Keratinocyte (primary cell): ENCODE data around the gene TTLL5. TPM values are rescaled to one million over a fixed set of nuclear protein-coding genes. Genes with fewer than 3 reads are reported as not detected.

Experiments used
- DNase-seq: peaks from one replicate; pipeline ENCODE4 v3.0.0-alpha.2; 2011; ENCODE audit warnings: low read depth, missing footprints, low spot score
- FAIRE-seq: peaks from 2 replicates; lab custom pipeline; 2011; peaks lifted over from hg19 to GRCh38; lab: Jason Lieb, UNC
- H2AFZ ChIP-seq: 2 replicates; pipeline ENCODE4 v1.6.0; 2012; ENCODE audit warnings: low read length, control low read depth, inconsistent platforms; ENCODE audit not compliant: control insufficient read depth
- H3K27ac ChIP-seq: 2 replicates; pipeline ENCODE4 v1.5.1; 2011; ENCODE audit warnings: low read length; ENCODE audit not compliant: control insufficient read depth, insufficient read depth
- H3K27me3 ChIP-seq: 3 replicates; pipeline ENCODE4 v1.6.0; 2011; ENCODE audit warnings: low read length; ENCODE audit not compliant: control insufficient read depth, insufficient read depth; ENCODE audit errors: extremely low read depth
- H3K36me3 ChIP-seq, 2 experiments: 2 replicates in 1 of 2; 3 replicates in 1 of 2; pipeline ENCODE4 v1.5.1; 2011; ENCODE audit warnings: low read length in 2 of 2, mild to moderate bottlenecking in 1 of 2; ENCODE audit not compliant: control insufficient read depth in 2 of 2, insufficient read depth in 2 of 2; ENCODE audit errors: extremely low read depth in 1 of 2
- H3K4me1 ChIP-seq: 3 replicates; pipeline ENCODE4 v1.5.1; 2011; ENCODE audit warnings: low read length; ENCODE audit not compliant: control insufficient read depth, insufficient read depth; ENCODE audit errors: extremely low read depth
- H3K4me2 ChIP-seq: 3 replicates; pipeline ENCODE4 v1.6.0; 2011; ENCODE audit warnings: low read depth, low read length; ENCODE audit not compliant: control insufficient read depth, insufficient read depth; ENCODE audit errors: extremely low read depth
- H3K4me3 ChIP-seq, 3 experiments: fragments of 200-600 bp in 1 of 3; sonication (generic) in 1 of 3; 2 replicates in 2 of 3; 3 replicates in 1 of 3; pipeline ENCODE4 v1.5.1; 2011 to 2016; ENCODE audit warnings: low read length in 3 of 3, mild to moderate bottlenecking in 3 of 3, control low read depth in 2 of 3, inconsistent platforms in 1 of 3, low read depth in 1 of 3, mixed read lengths in 1 of 3, mixed run types in 1 of 3, moderate library complexity in 1 of 3; ENCODE audit not compliant: control insufficient read depth in 2 of 3, insufficient read depth in 2 of 3; ENCODE audit errors: extremely low read depth in 1 of 3
- H3K79me2 ChIP-seq: 2 replicates; pipeline ENCODE4 v1.6.0; 2012; ENCODE audit warnings: low read length; ENCODE audit not compliant: control insufficient read depth, insufficient read depth
- H3K9ac ChIP-seq: 3 replicates; pipeline ENCODE4 v1.6.0; 2011; ENCODE audit warnings: low read length; ENCODE audit not compliant: control insufficient read depth, insufficient read depth; ENCODE audit errors: extremely low read depth
- H3K9me1 ChIP-seq: 3 replicates; pipeline ENCODE4 v1.6.0; 2011; ENCODE audit warnings: low read length; ENCODE audit not compliant: control insufficient read depth, insufficient read depth; ENCODE audit errors: extremely low read depth
- H3K9me3 ChIP-seq: 2 replicates; pipeline ENCODE4 v1.5.1; 2012; ENCODE audit warnings: low read depth, low read length; ENCODE audit not compliant: control insufficient read depth
- H4K20me1 ChIP-seq: 3 replicates; pipeline ENCODE4 v1.6.0; 2011; ENCODE audit warnings: low read length; ENCODE audit not compliant: control insufficient read depth, insufficient read depth; ENCODE audit errors: extremely low read depth
- CTCF ChIP-seq, 3 experiments: IDR thresholded peaks in 1 of 3; conservative IDR thresholded peaks in 1 of 3; optimal IDR thresholded peaks in 1 of 3; 2 replicates in 2 of 3; 3 replicates in 1 of 3; pipeline versions ENCODE3 to v1.5.1; 2011; ENCODE audit warnings: low read length in 3 of 3, mild to moderate bottlenecking in 3 of 3, moderate library complexity in 2 of 3, control low read depth in 1 of 3, inconsistent platforms in 1 of 3; ENCODE audit not compliant: insufficient read depth in 2 of 3; ENCODE audit errors: extremely low read depth in 1 of 3
- EZH2 ChIP-seq: IDR thresholded peaks from one replicate; pipeline ENCODE4 v1.6.1; 2012; ENCODE audit warnings: inconsistent platforms, mild to moderate bottlenecking, low read length, moderate library complexity
- dilution Hi-C: fragments of 300-500 bp; cut with MboI; formaldehyde crosslinking; loops from one replicate; pipeline ENCODE4 v1.7.0; 2020; ENCODE audit warnings: low sequenced_read_pairs; ENCODE audit not compliant: extremely low pct_ligation_motif_present
- polyA plus RNA-seq, 5 experiments: library from polyadenylated mRNA; depleted of rRNA in 3 of 5; stranded (reverse) in 3 of 5; stranded (forward) in 1 of 5; unstranded in 1 of 5; fragments of >200 nt; gene quantifications; 1 replicate in 1 of 5; 2 replicates in 3 of 5; 3 replicates in 1 of 5; pipeline versions ENCODE4 v1.2.1 to v1.2.3, GENCODE V29; 2011 to 2012; ENCODE audit warnings: missing spikeins in 2 of 5, low read depth in 1 of 5, low replicate concordance in 1 of 5

TTLL5 gene
- polyA plus RNA-seq, 1 donor (not counting 4 experiments of a cell fraction or from before 2014, with no cell fraction given) = 20.7 TPM

DNA sequence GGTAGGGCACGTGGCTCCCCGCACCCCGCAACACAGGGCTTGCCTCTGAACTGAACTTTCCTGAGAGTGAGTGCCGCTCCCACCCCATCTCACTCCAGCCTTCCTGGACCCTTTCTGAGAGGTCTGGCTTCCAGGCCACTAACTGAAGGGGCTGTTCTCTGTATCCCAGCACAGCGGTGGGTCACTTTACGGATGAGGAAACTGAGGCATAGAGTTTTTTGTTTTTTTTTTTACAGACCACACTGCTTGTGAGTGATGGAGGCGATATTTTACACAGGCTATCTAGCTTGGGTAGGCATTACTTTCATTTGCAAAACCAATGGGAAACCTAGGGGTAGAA is 321.9 kb downstream of the TTLL5 start:
- no peaks in the 10 kb centered on the region for H4K20me1 ChIP-seq
- no peak for FAIRE-seq
- no peaks in the 10 kb centered on the region for H3K9me1 ChIP-seq
- H3K4me3 ChIP-seq = peak overlapping the region in 2 of 3 experiments; percentile 53 to 59
- peak overlapping the region; percentile 69 for H3K4me2 ChIP-seq
- H3K79me2 ChIP-seq = peaks cover 10% of the 10 kb centered on the region
- H3K9ac ChIP-seq = peak overlapping the region; percentile 50
- H3K36me3 ChIP-seq = no peaks in the 10 kb centered on the region
- H3K9me3 ChIP-seq = no peaks in the 10 kb centered on the region
- no peak for DNase-seq
- no peak overlapping the region for H3K27ac ChIP-seq
- dilution Hi-C loops = no loop called here
- TF ChIP-seq CTCF (optimal IDR thresholded peaks at IDR 0.05 in 1 of 3, IDR thresholded peaks at IDR 0.05 in 1 of 3, conservative IDR thresholded peaks at IDR 0.05 in 1 of 3; ENCODE audit: extremely low read depth in 1 of 3, insufficient read depth in 2 of 3, low read length in 3 of 3) (no peak), EZH2 (no peak)
- peak overlapping the region; percentile 68 for H2AFZ ChIP-seq
- H3K27me3 ChIP-seq = no peaks in the 10 kb centered on the region
- H3K4me1 ChIP-seq = peaks cover 27% of the 10 kb centered on the region

GRCh38 chr14:75984674-75985073 is 323.6 kb downstream of the TTLL5 start:
- Histone ChIP-seq H2AFZ (no peak overlapping the region), H3K27ac (no peak overlapping the region), H3K4me3 (no peak overlapping the region), H3K4me1 (peaks cover 27% of the 10 kb centered on the region), H3K36me3 (peaks cover 0 to 5% of the 10 kb centered on the region in 2 experiments), H4K20me1 (no peaks in the 10 kb centered on the region), H3K27me3 (no peaks in the 10 kb centered on the region), H3K4me2 (no peak overlapping the region), H3K9ac (no peak overlapping the region), H3K79me2 (peaks cover 10% of the 10 kb centered on the region), H3K9me3 (no peaks in the 10 kb centered on the region), H3K9me1 (no peaks in the 10 kb centered on the region)
- dilution Hi-C loops = no loop called here
- FAIRE-seq (no peak), DNase-seq (no peak)
- no peak for TF ChIP-seq EZH2
- no peak for TF ChIP-seq CTCF (optimal IDR thresholded peaks at IDR 0.05 in 1 of 3, IDR thresholded peaks at IDR 0.05 in 1 of 3, conservative IDR thresholded peaks at IDR 0.05 in 1 of 3; ENCODE audit: extremely low read depth in 1 of 3, insufficient read depth in 2 of 3, low read length in 3 of 3)
